Endothelial cell of umbilical vein (primary cell): Measurements from ENCODE around the gene LRG1. TPM values are rescaled to one million over a fixed set of nuclear protein-coding genes. Genes with fewer than 3 reads are reported as not detected.

Experiments used
- BruUV-seq: library from RNA; stranded (reverse); fragments of 400-500 nt; replicated peaks from 2 replicates; lab custom pipeline; 2021; lab: Mats Ljungman, UMichigan
- CTCF ChIA-PET: fragments of 300-600, 350-600 bp; sonication (Branson Sonifier 250); formaldehyde crosslinking; loops from one replicate; lab custom pipeline; 2021; ENCODE audit warnings: antibody characterized with exemption, inconsistent platforms; lab: Charles Lee
- POLR2A ChIA-PET: fragments of 300-600, 350-600 bp; sonication (Branson Sonifier 250); formaldehyde crosslinking; loops from one replicate; lab custom pipeline; 2021; ENCODE audit warnings: antibody characterized with exemption, inconsistent platforms; lab: Charles Lee
- DNase-seq: peaks from one replicate; pipeline ENCODE4 v3.0.0-alpha.2; 2011; ENCODE audit warnings: low read depth, low spot score
- FAIRE-seq: peaks from 2 replicates; lab custom pipeline; 2011; peaks lifted over from hg19 to GRCh38; lab: Jason Lieb, UNC
- H2AFZ ChIP-seq: 2 replicates; pipeline ENCODE4 v1.6.0; 2012; ENCODE audit warnings: low read depth, low read length, control low read depth, inconsistent platforms
- H3K27ac ChIP-seq: 2 replicates; pipeline ENCODE4 v1.5.1; 2011; ENCODE audit warnings: low read depth, mild to moderate bottlenecking, control low read depth, low read length, moderate library complexity; ENCODE audit not compliant: insufficient read depth
- H3K27me3 ChIP-seq, 2 experiments: 2 replicates each; pipeline versions ENCODE4 v1.6.0 to v1.6.1; 2011; ENCODE audit warnings: low read length in 2 of 2, mixed read lengths in 1 of 2; ENCODE audit not compliant: control insufficient read depth in 2 of 2, insufficient read depth in 2 of 2
- H3K36me3 ChIP-seq, 2 experiments: 2 replicates in 1 of 2; 3 replicates in 1 of 2; pipeline ENCODE4 v1.5.1; 2011; ENCODE audit warnings: low read length in 2 of 2, mild to moderate bottlenecking in 1 of 2, moderate library complexity in 1 of 2; ENCODE audit not compliant: control insufficient read depth in 2 of 2, insufficient read depth in 2 of 2; ENCODE audit errors: extremely low read depth in 1 of 2
- H3K4me1 ChIP-seq: 3 replicates; pipeline ENCODE4 v1.5.1; 2011; ENCODE audit warnings: mild to moderate bottlenecking, low read length; ENCODE audit not compliant: control insufficient read depth, insufficient read depth; ENCODE audit errors: extremely low read depth
- H3K4me2 ChIP-seq: 2 replicates; pipeline ENCODE4 v1.6.1; 2011; ENCODE audit warnings: low read length, control low read depth, mixed read lengths; ENCODE audit not compliant: insufficient read depth
- H3K4me3 ChIP-seq, 3 experiments: fragments of 200-600 bp in 1 of 3; sonication (generic), shearing (Covaris generic) in 1 of 3; replicated peaks in 1 of 3; 2 replicates each; pipeline ENCODE4 v1.5.1; 2011 to 2016; ENCODE audit warnings: control low read depth in 3 of 3, low read length in 3 of 3, mild to moderate bottlenecking in 2 of 3, inconsistent platforms in 1 of 3, low read depth in 1 of 3, moderate library complexity in 1 of 3; ENCODE audit not compliant: insufficient read depth in 1 of 3
- H3K79me2 ChIP-seq: 2 replicates; pipeline ENCODE4 v1.6.0; 2012; ENCODE audit warnings: low read length, inconsistent platforms; ENCODE audit not compliant: control insufficient read depth, insufficient read depth
- H3K9ac ChIP-seq: replicated peaks from 2 replicates; pipeline ENCODE3; 2011; ENCODE audit warnings: low read length, control low read depth; ENCODE audit not compliant: insufficient read depth; ENCODE audit errors: extremely low read depth
- H3K9me1 ChIP-seq: replicated peaks from 3 replicates; pipeline ENCODE4 v1.6.0; 2011; ENCODE audit warnings: mild to moderate bottlenecking, low read length; ENCODE audit not compliant: control insufficient read depth, insufficient read depth; ENCODE audit errors: extremely low read depth
- H3K9me3 ChIP-seq: replicated peaks from 2 replicates; pipeline ENCODE4 v1.5.1; 2012; ENCODE audit warnings: low read length, inconsistent platforms; ENCODE audit not compliant: control insufficient read depth, insufficient read depth
- H4K20me1 ChIP-seq: replicated peaks from 2 replicates; pipeline ENCODE3; 2011; ENCODE audit warnings: mild to moderate bottlenecking, low read length; ENCODE audit not compliant: control insufficient read depth, insufficient read depth; ENCODE audit errors: extremely low read depth
- JUN ChIP-seq: IDR thresholded peaks from 2 replicates; pipeline ENCODE4 v1.6.1; 2011; ENCODE audit warnings: borderline replicate concordance, low read depth; ENCODE audit not compliant: insufficient read length, insufficient read depth
- MYC ChIP-seq: IDR thresholded peaks from one replicate; pipeline ENCODE4 v1.6.1; 2011; ENCODE audit warnings: mild to moderate bottlenecking, low read depth, low read length
- POLR2A ChIP-seq: IDR thresholded peaks from 2 replicates; pipeline ENCODE4 v1.6.1; 2012; ENCODE audit warnings: low read depth, mild to moderate bottlenecking, control low read depth, low read length
- POLR2AphosphoS5 ChIP-seq: IDR thresholded peaks from 2 replicates; pipeline ENCODE4 v1.6.1; 2012; ENCODE audit warnings: low read depth, mild to moderate bottlenecking, control low read depth, low read length, moderate library complexity; ENCODE audit not compliant: insufficient read depth
- dilution Hi-C: fragments of 300-500 bp; cut with MboI; formaldehyde crosslinking; loops from one replicate; pipeline ENCODE4 v1.15.0; 2019; ENCODE audit warnings: low sequenced_read_pairs; ENCODE audit not compliant: extremely low pct_ligation_motif_present
- intact Hi-C: fragments of 100-400 bp; cut with micrococcal nuclease; formaldehyde crosslinking; loops from one replicate; pipeline ENCODE4 v1.10.0; 2022
- polyA plus RNA-seq, 4 experiments: library from polyadenylated mRNA; depleted of rRNA in 3 of 4; stranded (reverse) in 3 of 4; unstranded in 1 of 4; fragments of >200 nt; gene quantifications; 2 replicates each; pipeline versions ENCODE4 v1.2.1 to v1.2.3, GENCODE V29; 2011 to 2012; ENCODE audit warnings: missing spikeins in 1 of 4
- total RNA-seq: library from RNA; stranded (reverse); gene quantifications from 2 replicates; pipeline ENCODE4 v1.2.3, GENCODE V29; 2021

The LRG1 gene
- total and polyA plus RNA-seq, 2 donors (not counting 3 experiments of a cell fraction or from before 2014, with no cell fraction given): 0.21 to 0.31 TPM

DNA sequence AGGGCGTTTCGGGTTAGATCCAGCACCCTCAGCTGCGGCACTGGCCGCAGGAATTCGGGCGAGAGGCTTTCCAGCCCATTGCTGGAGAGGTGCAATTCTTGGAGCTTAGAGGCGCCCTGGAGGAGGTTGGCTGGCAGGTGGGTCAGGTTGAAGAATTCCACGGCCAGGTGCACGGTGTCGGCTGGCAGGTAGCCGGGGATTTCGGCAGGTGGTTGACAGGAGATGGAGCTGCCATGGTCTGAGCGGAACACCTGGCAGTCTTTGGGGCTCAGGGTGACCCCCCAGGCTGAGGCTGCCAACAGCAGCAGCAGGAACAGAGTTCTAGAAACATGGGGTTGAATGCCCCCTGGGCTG lies 1.3 kb downstream of the LRG1 start:
- no peaks in the 10 kb centered on the region for H4K20me1 ChIP-seq
- H3K9me1 ChIP-seq: no peaks in the 10 kb centered on the region
- no peak overlapping the region for H3K4me3 ChIP-seq
- ChIA-PET CTCF (interaction anchor here (0.7 to 1.3 kb wide), 4 partner anchors 9 to 96 kb away, joined by 3 to 9 read pairs (median 5); no protein-coding TSS in a partner anchor), POLR2A (no interaction called here)
- H3K27ac ChIP-seq: no peak overlapping the region
- dilution Hi-C loops: no loop called here
- no peaks in the 10 kb centered on the region for H3K36me3 ChIP-seq
- H3K27me3 ChIP-seq: no peaks in the 10 kb centered on the region
- H3K9ac ChIP-seq: no peak overlapping the region
- no peak overlapping the region for H3K4me2 ChIP-seq
- TF ChIP-seq MYC (no peak), POLR2A (no peak), JUN (no peak)
- peaks cover 11% of the 10 kb centered on the region for H3K4me1 ChIP-seq
- H2AFZ ChIP-seq: no peak overlapping the region
- DNase-seq (no peak), FAIRE-seq (no peak)
- H3K79me2 ChIP-seq: no peaks in the 10 kb centered on the region
- no TSS peak for BruUV-seq
- no peaks in the 10 kb centered on the region for H3K9me3 ChIP-seq
- intact Hi-C loops: no loop called here

DNA sequence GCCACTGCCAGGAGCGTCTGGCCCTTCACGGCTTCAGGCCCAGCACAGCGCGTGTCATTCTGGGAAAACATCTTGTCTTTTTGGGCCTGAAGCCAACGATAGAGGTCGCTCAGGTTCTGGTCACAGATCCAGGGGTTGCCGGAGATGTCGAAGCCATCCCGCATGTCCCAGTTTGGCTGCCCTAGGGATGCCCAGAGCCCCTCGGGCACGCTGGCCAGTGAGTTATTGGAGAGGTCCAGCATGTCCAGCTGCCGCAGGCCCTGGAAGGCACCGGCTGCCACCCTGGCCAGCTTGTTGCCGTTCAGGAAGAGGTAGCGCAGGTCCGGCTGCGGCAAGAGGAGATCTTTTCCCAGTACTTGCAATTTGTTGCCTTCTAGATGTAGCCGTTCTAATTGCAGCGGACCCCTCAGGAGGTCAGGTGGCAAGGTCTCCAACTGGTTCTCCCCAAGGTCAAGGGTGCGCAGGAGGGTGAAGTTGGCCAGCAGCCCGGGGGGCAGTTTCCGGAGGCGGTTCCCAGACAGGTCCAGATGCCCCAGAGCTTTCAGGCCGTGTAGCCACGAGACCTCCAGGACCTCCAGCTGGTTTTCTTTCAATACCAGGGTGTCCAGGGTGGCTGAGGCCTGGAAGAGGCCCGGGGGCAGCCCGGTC lies 1.8 kb downstream of the LRG1 start:
- TF ChIP-seq POLR2AphosphoS5: no peak
- no TSS peak for BruUV-seq
- CTCF ChIA-PET: interaction anchor here (0.8 to 1.3 kb wide), 2 partner anchors 13 to 15 kb away, joined by 3 to 9 read pairs; no protein-coding TSS in a partner anchor
- Histone ChIP-seq H3K4me1 (peaks cover 11% of the 10 kb centered on the region), H3K79me2 (no peaks in the 10 kb centered on the region), H3K36me3 (no peaks in the 10 kb centered on the region), H2AFZ (no peak overlapping the region), H3K4me3 (no peak overlapping the region), H3K4me2 (no peak overlapping the region), H4K20me1 (no peaks in the 10 kb centered on the region), H3K27ac (no peak overlapping the region), H3K9me1 (no peaks in the 10 kb centered on the region), H3K27me3 (no peaks in the 10 kb centered on the region), H3K9me3 (no peaks in the 10 kb centered on the region), H3K9ac (no peak overlapping the region)
- POLR2A ChIA-PET: no interaction called here
- DNase-seq (no peak), FAIRE-seq (no peak)
- intact Hi-C loops (no loop called here), dilution Hi-C loops (no loop called here)
